GM18526 (cell line): ENCODE measurements around the gene STK25.
A peak's percentile ranks its signal among the peaks of the same experiment; 100 is the strongest.

Experiments used
- POLR2A ChIP-seq: IDR thresholded peaks from 3 replicates; pipeline ENCODE4 v1.6.1; 2011; ENCODE audit not compliant: insufficient read length; ENCODE audit errors: extremely low read depth

STK25 gene

GRCh38 chr2:241508240-241509154, at the start of gene STK25:
TSS of gene STK25 (minus strand) at chr2:241508584. CDS start at chr2:241508035, 549 bp downstream.
- peak; percentile 70 for TF ChIP-seq POLR2A

GRCh38 chr2:241556746-241557145, 48.4 kb upstream of the STK25 start:
- TF ChIP-seq POLR2A: no peak

GRCh38 chr2:241555711-241556110, 47.3 kb upstream of the STK25 start:
- TF ChIP-seq POLR2A: no peak

GRCh38 chr2:241554610-241555322, 46.4 kb upstream of the STK25 start:
- no peak for TF ChIP-seq POLR2A

- TF ChIP-seq POLR2A: no peak
These were observed 45.6 kb upstream of the STK25 start for GRCh38 chr2:241553981-241554380.

- no peak for TF ChIP-seq POLR2A
These were observed 45.1 kb upstream of the STK25 start for GRCh38 chr2:241553512-241553830.

GRCh38 chr2:241551998-241552737, 43.8 kb upstream of the STK25 start:
- no peak for TF ChIP-seq POLR2A

- no peak for TF ChIP-seq POLR2A
These were observed 43.2 kb upstream of the STK25 start for GRCh38 chr2:241551599-241551997.

GRCh38 chr2:241550616-241551580, 42.5 kb upstream of the STK25 start:
- TF ChIP-seq POLR2A: no peak

GRCh38 chr2:241548451-241548835, 40.1 kb upstream of the STK25 start:
- no peak for TF ChIP-seq POLR2A

- TF ChIP-seq POLR2A: no peak
These were observed 39.5 kb upstream of the STK25 start for GRCh38 chr2:241547781-241548450.

GRCh38 chr2:241546771-241547498, 38.6 kb upstream of the STK25 start:
- no peak for TF ChIP-seq POLR2A
